Measurements from ENCODE around the gene ZNF556. TPM values are rescaled to one million over a fixed set of nuclear protein-coding genes. Genes with fewer than 3 reads are reported as not detected.

ZNF556 gene
- total RNA-seq, 1 experiment from 2014 or later: 0.04 TPM

DNA sequence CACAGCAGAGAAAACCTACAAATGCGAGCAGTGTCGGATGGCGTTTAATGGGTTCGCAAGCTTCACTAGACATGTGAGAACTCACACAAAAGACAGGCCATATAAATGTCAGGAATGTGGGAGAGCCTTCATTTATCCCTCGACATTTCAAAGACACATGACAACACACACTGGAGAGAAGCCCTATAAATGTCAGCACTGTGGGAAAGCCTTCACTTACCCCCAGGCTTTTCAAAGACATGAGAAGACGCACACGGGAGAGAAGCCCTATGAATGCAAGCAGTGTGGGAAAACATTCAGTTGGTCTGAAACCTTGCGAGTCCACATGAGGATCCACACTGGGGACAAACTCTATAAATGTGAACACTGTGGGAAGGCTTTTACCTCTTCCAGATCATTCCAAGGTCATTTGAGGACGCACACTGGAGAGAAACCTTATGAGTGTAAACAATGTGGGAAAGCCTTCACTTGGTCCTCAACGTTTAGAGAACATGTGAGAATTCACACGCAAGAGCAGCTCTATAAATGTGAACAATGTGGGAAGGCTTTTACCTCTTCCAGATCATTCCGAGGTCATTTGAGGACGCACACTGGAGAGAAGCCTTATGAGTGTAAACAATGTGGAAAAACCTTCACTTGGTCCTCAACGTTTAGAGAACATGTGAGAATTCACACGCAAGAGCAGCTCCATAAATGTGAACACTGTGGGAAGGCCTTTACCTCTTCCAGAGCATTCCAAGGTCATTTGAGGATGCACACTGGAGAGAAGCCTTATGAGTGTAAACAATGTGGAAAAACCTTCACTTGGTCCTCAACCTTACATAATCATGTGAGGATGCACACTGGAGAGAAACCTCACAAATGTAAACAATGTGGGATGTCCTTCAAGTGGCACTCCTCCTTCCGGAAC, 50.4 kb downstream of the ZNF556 start:
- no peak overlapping the region for H3K27ac ChIP-seq (ENCODE audit: low read length)
- CTCF ChIA-PET: no interaction called here
- no peaks in the 10 kb centered on the region for H3K4me1 ChIP-seq (ENCODE audit: insufficient read depth, low read length)
- H3K9me2 ChIP-seq (replicated peaks; ENCODE audit: low read length): no peaks in the 10 kb centered on the region
- ATAC-seq (no peak), DNase-seq (no peak)
- no TSS peak for BruUV-seq (replicated peaks)
- no peaks in the 10 kb centered on the region for H3K27me3 ChIP-seq (ENCODE audit: low read length)
- H3K9ac ChIP-seq (ENCODE audit: low read length): no peak overlapping the region
- H2AFZ ChIP-seq (ENCODE audit: low read length): no peak overlapping the region
- no peaks in the 10 kb centered on the region for H3F3A ChIP-seq (ENCODE audit: low read length, unreplicated experiment)
- intact Hi-C loops (cut with micrococcal nuclease): no loop called here
- H4K20me1 ChIP-seq (ENCODE audit: low read length): no peaks in the 10 kb centered on the region
- peaks cover 46% of the 10 kb centered on the region for H3K36me3 ChIP-seq (ENCODE audit: low read depth, low read length)
- peaks cover 14% of the 10 kb centered on the region; the same call in 1 of the 2 replicates for H3K79me2 ChIP-seq (ENCODE audit: low read length)
- no peak overlapping the region for H3K4me2 ChIP-seq (ENCODE audit: low read length)
- POLR2A ChIA-PET (ENCODE audit: unreplicated experiment): no interaction called here
- no peak overlapping the region; the same call in 1 of the 2 replicates for H3K4me3 ChIP-seq (ENCODE audit: low read length)
- no peak for TF ChIP-seq EZH2phosphoT487 (IDR thresholded peaks at IDR 0.05; ENCODE audit: borderline replicate concordance, low read length)
- TF ChIP-seq, protein P1, sequence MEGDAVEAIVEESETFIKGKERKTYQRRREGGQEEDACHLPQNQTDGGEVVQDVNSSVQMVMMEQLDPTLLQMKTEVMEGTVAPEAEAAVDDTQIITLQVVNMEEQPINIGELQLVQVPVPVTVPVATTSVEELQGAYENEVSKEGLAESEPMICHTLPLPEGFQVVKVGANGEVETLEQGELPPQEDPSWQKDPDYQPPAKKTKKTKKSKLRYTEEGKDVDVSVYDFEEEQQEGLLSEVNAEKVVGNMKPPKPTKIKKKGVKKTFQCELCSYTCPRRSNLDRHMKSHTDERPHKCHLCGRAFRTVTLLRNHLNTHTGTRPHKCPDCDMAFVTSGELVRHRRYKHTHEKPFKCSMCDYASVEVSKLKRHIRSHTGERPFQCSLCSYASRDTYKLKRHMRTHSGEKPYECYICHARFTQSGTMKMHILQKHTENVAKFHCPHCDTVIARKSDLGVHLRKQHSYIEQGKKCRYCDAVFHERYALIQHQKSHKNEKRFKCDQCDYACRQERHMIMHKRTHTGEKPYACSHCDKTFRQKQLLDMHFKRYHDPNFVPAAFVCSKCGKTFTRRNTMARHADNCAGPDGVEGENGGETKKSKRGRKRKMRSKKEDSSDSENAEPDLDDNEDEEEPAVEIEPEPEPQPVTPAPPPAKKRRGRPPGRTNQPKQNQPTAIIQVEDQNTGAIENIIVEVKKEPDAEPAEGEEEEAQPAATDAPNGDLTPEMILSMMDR (conservative IDR thresholded peaks at IDR 0.05; ENCODE audit: low read depth, low read length): no peak
- no peak for TF ChIP-seq EZH2 (IDR thresholded peaks at IDR 0.05; ENCODE audit: low read length, unreplicated experiment)
- 0 out of 2 replicates have a peak, but pooled peaks cover 12% of the 10 kb centered on the region for H3K9me3 ChIP-seq (ENCODE audit: low read length)

DNA sequence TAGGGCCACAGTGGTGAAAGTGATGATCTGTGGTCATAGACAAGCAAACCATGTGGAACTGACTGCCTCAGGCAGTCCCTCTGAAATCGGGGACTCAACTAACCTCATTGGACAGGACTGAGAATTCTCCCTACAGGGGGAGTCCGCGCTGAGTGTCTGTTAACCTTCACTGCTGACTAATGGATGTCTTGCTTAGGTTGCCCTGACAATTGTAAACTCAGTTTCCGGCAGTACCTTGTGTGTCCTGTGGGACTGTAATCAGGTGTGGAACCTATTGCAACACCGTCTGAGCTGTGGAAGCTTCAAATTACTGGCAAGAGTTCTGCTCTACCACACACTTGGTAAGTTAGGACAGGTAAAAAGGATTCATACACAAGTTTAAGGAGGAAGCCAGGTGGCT, 55.9 kb downstream of the ZNF556 start:
- H3K79me2 ChIP-seq (ENCODE audit: low read length): no peaks in the 10 kb centered on the region
- H3K9me3 ChIP-seq (ENCODE audit: low read length): 0 out of 2 replicates have a peak, but pooled peaks cover 3% of the 10 kb centered on the region
- H4K20me1 ChIP-seq (ENCODE audit: low read length): no peaks in the 10 kb centered on the region
- BruUV-seq (replicated peaks): no TSS peak
- TF ChIP-seq, protein P1 (conservative IDR thresholded peaks at IDR 0.05; ENCODE audit: low read depth, low read length): peak; percentile 39
- no peak for TF ChIP-seq EZH2 (IDR thresholded peaks at IDR 0.05; ENCODE audit: low read length, unreplicated experiment)
- TF ChIP-seq EZH2phosphoT487 (IDR thresholded peaks at IDR 0.05; ENCODE audit: borderline replicate concordance, low read length): no peak
- peak; percentile 82 for ATAC-seq
- no peaks in the 10 kb centered on the region for H3K9me2 ChIP-seq (replicated peaks; ENCODE audit: low read length)
- POLR2A ChIA-PET (ENCODE audit: unreplicated experiment): interaction anchor here (0.6 to 0.7 kb wide), 2 partner anchors 19 to 113 kb away, joined by 3 read pairs; no protein-coding TSS in a partner anchor
- 0 out of 2 replicates have a peak overlapping the region, but pooled peaks have one; percentile 23 for H3K4me3 ChIP-seq (ENCODE audit: low read length)
- H2AFZ ChIP-seq (ENCODE audit: low read length): no peak overlapping the region
- H3K36me3 ChIP-seq (ENCODE audit: low read depth, low read length): peaks cover 6% of the 10 kb centered on the region
- peak overlapping the region; percentile 74 for H3K27ac ChIP-seq (ENCODE audit: low read length)
- peaks cover 18% of the 10 kb centered on the region for H3K4me1 ChIP-seq (ENCODE audit: insufficient read depth, low read length)
- no peaks in the 10 kb centered on the region for H3K27me3 ChIP-seq (ENCODE audit: low read length)
- no peaks in the 10 kb centered on the region for H3F3A ChIP-seq (ENCODE audit: low read length, unreplicated experiment)
- peak overlapping the region; percentile 58 for H3K4me2 ChIP-seq (ENCODE audit: low read length)
- no peak overlapping the region for H3K9ac ChIP-seq (ENCODE audit: low read length)
- intact Hi-C loops (cut with micrococcal nuclease): loop anchor here (2.0 kb wide), 1 partner anchor 28 kb away; no protein-coding TSS in a partner anchor
- DNase-seq: peak; percentile 77
- CTCF ChIA-PET: interaction anchor here (1.1 to 1.2 kb wide), 2 partner anchors 28 to 36 kb away, joined by 3 to 7 read pairs; no protein-coding TSS in a partner anchor

Data from PC-3 (cell line).